Activated T-cell treated with anti-CD3 and anti-CD28 coated beads, Interleukin-2, amount 50 U/mL, for 24 hours (primary cell): ENCODE measurements around the gene IL4R.
A peak's percentile ranks its signal among the peaks of the same experiment; 100 is the strongest.

Experiments used
- DNase-seq: peaks from one replicate; pipeline ENCODE4 v3.0.0-alpha.2; 2020
- H3K27ac Mint-ChIP-seq: 2 replicates; pipeline ENCODE4 v1.8.0; 2020; ENCODE audit warnings: mild to moderate bottlenecking, mixed read lengths
- H3K27me3 Mint-ChIP-seq: 2 replicates; pipeline ENCODE4 v1.8.0; 2020; ENCODE audit warnings: mixed read lengths
- H3K36me3 Mint-ChIP-seq: 2 replicates; pipeline ENCODE4 v1.8.0; 2020; ENCODE audit warnings: low read depth, mixed read lengths
- H3K4me1 Mint-ChIP-seq: 2 replicates; pipeline ENCODE4 v1.8.0; 2020; ENCODE audit warnings: low read depth, mixed read lengths
- H3K4me3 Mint-ChIP-seq: 2 replicates; pipeline ENCODE4 v1.8.0; 2020; ENCODE audit warnings: mild to moderate bottlenecking, moderate library complexity, mixed read lengths
- H3K9me3 Mint-ChIP-seq: 2 replicates; pipeline ENCODE4 v1.8.0; 2020; ENCODE audit warnings: mixed read lengths

The IL4R gene

DNA sequence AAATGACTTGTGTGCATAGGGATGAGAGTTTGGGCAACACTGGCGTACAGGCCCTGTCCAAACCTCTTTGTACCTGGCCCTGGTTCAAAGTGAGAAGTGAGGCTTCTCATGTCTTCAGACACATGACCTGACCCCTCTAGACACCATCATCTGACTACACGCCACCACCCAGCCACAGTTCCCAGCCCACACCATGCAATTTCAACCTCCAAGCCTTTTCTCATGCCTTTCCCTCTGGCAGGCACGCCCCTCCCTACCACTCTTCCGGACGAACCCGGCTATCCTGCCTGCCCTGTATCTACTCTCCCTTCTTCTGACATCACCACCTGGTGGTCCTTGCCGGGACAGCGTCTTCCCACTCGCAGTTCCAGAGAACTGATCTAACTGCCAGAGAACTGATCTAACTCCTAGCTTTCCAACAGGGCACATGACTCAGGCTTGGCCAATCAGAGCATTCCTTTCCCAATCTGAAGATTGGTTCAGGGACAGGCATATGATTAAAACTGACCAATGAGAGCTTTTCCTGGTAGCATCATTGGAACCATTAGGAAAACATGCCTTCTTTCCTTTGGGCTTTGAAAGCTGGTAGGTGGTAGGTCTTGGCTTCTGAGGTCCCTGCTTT is 61.1 kb downstream of the IL4R start:
- DNase-seq: peak; percentile 70
- Mint-ChIP-seq H3K27ac (no peak overlapping the region), H3K4me1 (peaks cover 48% of the 10 kb centered on the region), H3K9me3 (peaks cover 12% of the 10 kb centered on the region), H3K36me3 (peaks cover 10% of the 10 kb centered on the region), H3K4me3 (no peak overlapping the region), H3K27me3 (no peaks in the 10 kb centered on the region)

DNA sequence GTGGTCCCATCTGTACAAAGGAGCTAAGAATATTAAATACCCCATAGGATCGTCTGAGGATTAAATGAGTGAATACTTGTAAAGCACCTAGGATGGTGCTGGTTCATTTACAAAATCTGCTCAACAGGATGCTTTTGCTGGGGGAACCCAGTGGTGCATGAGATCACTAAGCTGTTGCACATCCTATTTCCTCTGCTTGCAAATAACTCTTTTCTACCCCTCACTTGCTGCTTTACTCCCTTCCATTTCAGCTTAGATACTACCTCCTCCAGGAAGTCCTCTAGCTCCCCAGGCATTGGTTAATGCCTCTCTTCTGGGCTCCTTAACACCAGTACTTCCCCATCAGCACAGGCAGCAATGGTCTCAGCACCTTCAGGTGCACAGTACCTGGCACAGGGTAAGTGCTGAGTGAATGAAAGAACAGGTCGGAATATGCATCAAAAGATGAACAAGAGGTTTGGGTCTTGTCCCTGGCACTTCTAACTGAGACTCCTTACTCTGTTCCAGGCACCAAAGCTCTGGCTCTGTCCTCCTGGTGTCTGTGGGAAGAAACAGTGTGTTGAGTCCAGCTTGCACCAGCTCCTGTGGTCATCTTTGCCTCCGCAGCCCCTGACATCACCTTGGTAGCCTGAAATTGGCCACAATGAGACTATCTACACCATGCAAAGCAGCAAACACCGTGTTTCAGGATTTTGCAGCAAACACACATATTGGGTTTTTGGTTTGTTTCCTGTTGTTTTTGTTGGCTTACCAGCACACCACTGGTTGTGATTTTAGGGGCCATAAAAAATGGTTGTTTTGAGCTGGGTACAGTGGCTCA is 64.1 kb downstream of the IL4R start:
- Mint-ChIP-seq H3K9me3 (no peaks in the 10 kb centered on the region), H3K4me3 (peak overlapping the region; percentile 18), H3K4me1 (peaks cover 46% of the 10 kb centered on the region), H3K27ac (peak overlapping the region; percentile 76), H3K36me3 (no peaks in the 10 kb centered on the region), H3K27me3 (no peaks in the 10 kb centered on the region)
- peak; percentile 31 for DNase-seq

DNA sequence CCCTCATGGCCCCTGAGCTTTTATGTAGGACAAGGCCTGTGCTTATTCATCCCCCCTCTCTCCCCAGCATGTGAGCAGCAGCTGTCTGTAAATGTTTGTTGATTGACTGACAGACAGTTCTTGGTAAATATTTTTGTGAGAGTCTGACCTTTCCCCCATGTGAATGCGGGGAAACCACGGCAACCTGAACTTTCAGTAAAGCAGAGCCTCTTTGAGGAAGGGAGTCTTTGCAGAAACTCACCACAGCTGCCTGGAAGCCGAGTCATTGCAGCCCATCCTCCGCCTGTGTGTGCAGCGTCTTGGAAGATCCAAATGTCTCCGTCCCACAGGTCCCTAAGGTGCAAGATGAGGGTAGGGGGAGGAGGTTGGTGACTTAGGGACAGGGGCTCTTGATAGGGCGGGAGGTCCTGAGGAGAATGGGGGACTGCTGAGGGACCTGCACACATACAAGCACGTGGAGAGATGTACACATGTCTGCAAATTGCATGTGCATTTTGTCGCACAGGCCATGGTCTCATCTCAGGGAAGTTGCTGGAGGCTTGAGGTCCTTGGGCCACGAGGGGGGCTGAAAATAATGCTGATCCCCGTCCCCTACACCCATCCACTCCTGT is 65.2 kb downstream of the IL4R start:
- H3K36me3 Mint-ChIP-seq: no peaks in the 10 kb centered on the region
- no peaks in the 10 kb centered on the region for H3K27me3 Mint-ChIP-seq
- peaks cover 46% of the 10 kb centered on the region for H3K4me1 Mint-ChIP-seq
- H3K27ac Mint-ChIP-seq: peak overlapping the region; percentile 42
- no peak overlapping the region for H3K4me3 Mint-ChIP-seq
- peak; percentile 53 for DNase-seq
- peaks cover under 1% of the 10 kb centered on the region for H3K9me3 Mint-ChIP-seq

DNA sequence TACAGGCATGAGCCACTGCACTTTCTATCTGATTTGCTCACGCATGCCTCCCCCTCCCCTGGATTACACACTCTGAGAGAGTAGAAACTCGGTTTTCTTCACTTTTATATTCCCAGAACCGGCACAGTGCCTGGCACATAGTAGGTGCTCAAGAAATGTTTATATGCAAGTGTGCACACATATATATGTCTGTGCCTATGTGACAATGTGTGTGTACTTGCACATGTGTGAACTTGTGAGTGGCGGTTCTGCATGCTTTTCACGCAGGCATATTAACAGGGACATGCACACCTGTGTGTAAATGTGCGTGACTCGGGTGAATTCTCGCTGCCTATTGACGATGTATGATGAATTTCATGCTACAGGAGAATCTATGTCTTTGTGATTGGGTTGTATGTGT is 66.1 kb downstream of the IL4R start:
- Mint-ChIP-seq H3K4me3 (no peak overlapping the region), H3K4me1 (peaks cover 51% of the 10 kb centered on the region), H3K9me3 (peaks cover 6% of the 10 kb centered on the region), H3K27me3 (no peaks in the 10 kb centered on the region), H3K36me3 (no peaks in the 10 kb centered on the region), H3K27ac (peak overlapping the region; percentile 48)
- peak; percentile 22 for DNase-seq

DNA sequence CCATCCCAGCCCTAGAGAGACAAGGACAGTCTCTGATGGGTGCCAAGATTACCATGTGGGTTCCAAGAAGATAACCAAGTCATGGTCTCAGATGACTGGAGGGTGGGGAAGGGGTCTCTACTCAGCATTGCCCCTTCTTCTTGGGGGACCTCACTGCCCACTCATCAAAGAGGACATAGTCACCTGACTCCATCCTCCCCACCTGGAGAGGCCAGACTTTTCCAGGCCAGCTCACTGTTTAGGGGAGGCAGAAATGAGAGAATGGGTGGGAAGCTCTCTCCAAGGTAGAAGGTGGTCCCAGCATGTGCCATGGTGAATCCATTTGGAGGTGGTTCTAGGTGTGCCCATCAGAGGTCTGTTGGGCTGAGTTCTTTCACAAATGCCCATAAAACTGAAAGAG is 67.5 kb downstream of the IL4R start:
- Mint-ChIP-seq H3K9me3 (peaks cover 6% of the 10 kb centered on the region), H3K36me3 (no peaks in the 10 kb centered on the region), H3K4me3 (no peak overlapping the region), H3K27ac (no peak overlapping the region), H3K4me1 (peaks cover 48% of the 10 kb centered on the region), H3K27me3 (no peaks in the 10 kb centered on the region)
- peak; percentile 9 for DNase-seq

DNA sequence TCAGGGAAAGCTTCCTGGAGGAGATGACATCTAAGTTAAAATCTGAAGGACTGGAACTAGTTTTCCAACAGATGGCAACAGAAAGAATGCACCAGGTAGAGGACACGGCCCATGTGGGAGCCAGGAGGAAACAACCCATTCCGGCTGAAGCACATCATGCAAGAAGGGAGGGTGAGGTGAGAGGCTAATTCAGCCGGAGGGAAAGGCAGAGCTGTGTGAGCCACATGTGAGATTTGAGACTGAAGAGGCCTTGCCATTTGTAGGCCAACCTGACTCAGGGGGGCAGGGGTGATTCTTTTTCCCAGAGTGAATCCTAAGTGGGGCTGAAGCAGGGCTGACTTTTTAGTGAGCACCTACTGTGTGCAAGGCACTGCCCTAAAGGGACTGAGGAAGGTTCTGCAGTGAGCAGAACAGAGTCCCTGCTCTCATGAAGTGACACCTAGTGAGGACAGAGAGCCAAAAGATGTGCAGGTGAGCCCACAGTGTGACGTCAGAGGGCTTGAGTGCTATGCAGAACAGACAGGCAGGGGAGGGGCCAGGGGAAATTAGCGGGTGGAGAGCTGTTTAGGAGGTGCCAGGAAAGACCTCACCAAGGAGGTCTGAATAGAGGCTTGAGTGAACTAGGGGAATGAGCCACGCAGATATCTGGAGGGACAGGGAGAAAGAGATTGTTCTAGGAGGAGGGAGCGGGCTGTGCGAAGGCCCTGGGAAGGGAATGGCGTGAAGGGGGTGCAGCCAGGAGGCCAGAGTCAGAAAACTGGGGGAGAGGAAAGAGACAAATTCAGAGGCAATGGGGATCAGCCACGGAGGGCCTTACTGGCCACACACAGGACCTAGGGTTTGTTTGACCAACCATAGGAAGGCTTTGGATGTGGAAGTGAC is 68.4 kb downstream of the IL4R start:
- H3K4me1 Mint-ChIP-seq: peaks cover 43% of the 10 kb centered on the region
- H3K4me3 Mint-ChIP-seq: no peak overlapping the region
- DNase-seq: peak; percentile 26
- no peaks in the 10 kb centered on the region for H3K27me3 Mint-ChIP-seq
- peaks cover 6% of the 10 kb centered on the region for H3K9me3 Mint-ChIP-seq
- H3K27ac Mint-ChIP-seq: no peak overlapping the region
- H3K36me3 Mint-ChIP-seq: no peaks in the 10 kb centered on the region

DNA sequence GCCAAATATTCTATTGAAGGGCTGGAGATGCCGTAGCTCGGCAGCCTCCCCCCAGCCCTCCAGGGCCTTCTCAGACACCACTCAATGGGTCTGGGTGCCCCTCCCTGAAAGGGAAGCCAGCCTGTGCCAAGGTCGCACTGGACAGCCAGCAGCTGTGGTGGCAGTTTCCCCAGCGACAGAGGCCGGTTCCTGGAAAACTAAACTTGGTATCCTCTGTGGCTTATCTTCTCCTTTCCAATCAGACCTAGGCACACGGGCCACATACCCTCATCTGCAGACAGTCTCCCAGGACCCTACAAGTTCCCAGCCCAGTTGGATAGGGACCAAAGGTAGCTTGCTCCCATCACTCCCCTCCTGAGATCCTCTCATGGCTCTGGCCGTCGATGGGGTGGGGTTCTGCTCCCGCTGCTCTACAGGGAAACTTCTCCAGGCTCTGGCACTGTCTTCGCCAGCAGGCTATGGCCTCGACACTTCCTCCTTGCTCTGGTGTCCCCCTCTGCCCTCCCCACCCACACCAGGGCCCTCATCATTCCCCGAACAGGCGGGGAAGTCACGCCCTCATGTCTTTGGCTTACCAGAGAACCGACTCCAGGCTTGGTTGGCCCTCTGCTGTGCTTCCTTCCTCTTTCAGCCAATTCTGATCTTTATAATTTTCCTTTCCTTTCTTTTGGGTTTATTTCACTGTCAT is 69.9 kb downstream of the IL4R start:
- H3K27ac Mint-ChIP-seq: no peak overlapping the region
- H3K36me3 Mint-ChIP-seq: no peaks in the 10 kb centered on the region
- H3K4me3 Mint-ChIP-seq: no peak overlapping the region
- peak; percentile 25 for DNase-seq
- peaks cover 39% of the 10 kb centered on the region for H3K4me1 Mint-ChIP-seq
- H3K9me3 Mint-ChIP-seq: peaks cover 6% of the 10 kb centered on the region
- no peaks in the 10 kb centered on the region for H3K27me3 Mint-ChIP-seq

DNA sequence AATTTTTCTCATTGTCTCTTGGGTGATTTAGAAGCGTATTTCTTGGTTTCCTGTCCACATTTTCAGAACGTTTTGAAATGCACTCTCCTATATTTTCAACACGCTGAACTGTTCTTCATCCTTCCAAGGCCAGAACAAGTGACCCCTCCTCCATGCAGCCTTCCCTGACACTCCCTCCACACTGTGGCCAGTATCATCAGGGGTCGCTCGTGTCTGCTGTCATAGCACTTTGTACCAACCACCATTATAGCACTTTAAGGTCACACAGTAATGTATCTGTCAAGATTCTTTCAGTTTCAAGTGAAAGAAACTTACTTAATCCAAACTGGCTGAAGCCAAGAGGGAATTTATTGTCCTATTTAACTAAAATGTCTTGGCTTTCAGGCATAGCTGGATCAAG is 70.7 kb downstream of the IL4R start:
- DNase-seq: no peak
- Mint-ChIP-seq H3K36me3 (no peaks in the 10 kb centered on the region), H3K4me3 (no peak overlapping the region), H3K9me3 (peaks cover 9% of the 10 kb centered on the region), H3K27ac (peak overlapping the region; percentile 15), H3K4me1 (peaks cover 34% of the 10 kb centered on the region), H3K27me3 (no peaks in the 10 kb centered on the region)

DNA sequence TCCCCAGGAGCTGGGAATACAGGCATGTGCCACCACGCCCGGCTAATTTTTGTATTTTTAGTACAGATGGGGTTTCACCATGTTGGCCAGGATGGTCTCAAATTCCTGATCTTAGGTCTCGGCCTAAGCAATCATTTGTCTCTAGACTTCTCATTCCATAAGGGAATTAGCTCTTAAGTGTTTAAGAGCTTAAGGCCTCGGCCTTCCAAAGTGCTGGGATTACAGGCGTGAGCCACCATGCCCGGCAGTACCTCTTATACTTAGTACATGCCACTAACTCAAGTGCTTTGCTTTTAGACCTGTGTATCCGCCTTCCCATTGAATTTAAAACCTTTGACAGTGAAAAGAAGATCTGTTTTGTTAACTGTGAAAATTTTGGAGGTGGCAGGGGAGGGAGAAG is 71.6 kb downstream of the IL4R start:
- H3K36me3 Mint-ChIP-seq: no peaks in the 10 kb centered on the region

DNA sequence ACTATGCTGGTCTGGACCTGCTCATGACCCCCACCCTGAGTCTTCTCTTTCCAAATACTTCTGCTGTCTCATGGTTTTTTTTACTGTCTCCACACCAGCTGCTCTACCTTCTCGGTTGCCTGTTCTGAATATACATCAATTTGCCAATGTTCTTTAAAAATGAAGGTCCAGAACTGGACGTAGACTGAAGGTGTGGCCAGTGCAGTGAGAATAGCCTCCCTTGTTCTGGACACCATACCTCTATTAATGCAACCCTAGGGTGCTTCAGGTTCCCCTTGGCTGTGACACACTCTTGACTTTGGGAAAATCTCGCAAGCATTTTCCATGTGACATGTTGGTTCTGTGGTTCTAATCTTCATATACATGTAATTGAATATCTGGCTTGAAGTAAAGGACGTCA is 72.9 kb downstream of the IL4R start:
- peaks cover 11% of the 10 kb centered on the region for H3K9me3 Mint-ChIP-seq

More for the DNA sequence above, 71.6 kb downstream of the IL4R start:
- Mint-ChIP-seq H3K4me1 (peaks cover 30% of the 10 kb centered on the region), H3K4me3 (no peak overlapping the region), H3K9me3 (peaks cover 11% of the 10 kb centered on the region), H3K27me3 (no peaks in the 10 kb centered on the region), H3K27ac (no peak overlapping the region)
- DNase-seq: no peak

DNA sequence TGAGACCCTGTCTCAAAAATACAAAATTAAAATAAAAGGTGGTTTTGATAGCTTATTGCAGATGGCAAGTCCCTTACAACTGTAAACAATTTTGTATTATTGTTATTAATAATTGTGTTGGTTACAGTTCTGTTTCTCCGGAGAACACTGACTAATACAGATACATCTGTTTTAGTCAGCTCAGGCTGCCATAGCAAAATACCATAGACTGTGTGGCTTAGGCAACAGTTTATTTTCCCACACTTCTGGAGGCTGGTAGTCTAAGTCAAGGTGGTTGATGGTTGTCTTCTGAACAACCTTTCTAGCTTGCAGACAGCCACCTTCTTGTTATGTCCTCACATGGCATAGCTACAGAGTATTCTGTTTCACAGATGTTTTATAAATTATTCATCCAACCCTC is 74.0 kb downstream of the IL4R start:
- Mint-ChIP-seq H3K27ac (peak overlapping the region; percentile 51), H3K4me3 (no peak overlapping the region), H3K9me3 (peaks cover 15% of the 10 kb centered on the region), H3K4me1 (peaks cover 21% of the 10 kb centered on the region), H3K36me3 (peaks cover 3% of the 10 kb centered on the region), H3K27me3 (no peaks in the 10 kb centered on the region)
- no peak for DNase-seq

More for the DNA sequence above, 72.9 kb downstream of the IL4R start:
- Mint-ChIP-seq H3K27ac (no peak overlapping the region), H3K36me3 (no peaks in the 10 kb centered on the region), H3K4me1 (peaks cover 26% of the 10 kb centered on the region), H3K27me3 (no peaks in the 10 kb centered on the region), H3K4me3 (no peak overlapping the region)
- no peak for DNase-seq

DNA sequence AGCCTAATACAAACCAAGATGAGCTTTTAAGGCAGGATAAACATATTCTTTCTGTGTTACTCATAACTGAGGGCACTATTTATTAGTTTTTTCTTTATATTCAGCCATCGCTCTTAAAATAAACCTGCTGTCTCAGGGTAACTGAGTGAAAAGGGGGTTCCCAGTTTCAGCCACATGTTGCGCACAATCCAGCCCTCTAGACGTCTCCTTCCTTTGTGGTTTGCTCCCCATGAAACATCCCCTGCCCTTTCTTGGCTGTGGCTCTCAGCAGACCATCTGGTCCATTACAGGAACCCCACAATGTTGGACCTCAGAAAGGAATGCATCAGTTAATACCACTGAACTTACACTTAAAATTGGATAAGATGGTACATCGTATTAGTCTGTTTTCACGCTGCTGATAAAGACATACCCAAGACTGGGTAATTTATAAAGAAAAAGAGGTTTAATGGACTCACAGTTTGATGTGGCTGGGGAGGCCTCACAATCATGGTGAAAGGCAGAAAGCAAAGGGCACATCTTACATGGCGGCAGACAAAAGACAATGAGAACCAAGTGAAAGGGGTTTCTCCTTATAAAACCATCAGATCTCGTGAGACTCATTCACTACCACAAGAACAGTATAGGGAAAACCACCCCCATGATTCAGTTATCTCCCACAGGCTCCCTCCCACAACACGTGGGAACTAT is 75.6 kb downstream of the IL4R start:
- Mint-ChIP-seq H3K27me3 (no peaks in the 10 kb centered on the region), H3K36me3 (peaks cover 3% of the 10 kb centered on the region)

DNA sequence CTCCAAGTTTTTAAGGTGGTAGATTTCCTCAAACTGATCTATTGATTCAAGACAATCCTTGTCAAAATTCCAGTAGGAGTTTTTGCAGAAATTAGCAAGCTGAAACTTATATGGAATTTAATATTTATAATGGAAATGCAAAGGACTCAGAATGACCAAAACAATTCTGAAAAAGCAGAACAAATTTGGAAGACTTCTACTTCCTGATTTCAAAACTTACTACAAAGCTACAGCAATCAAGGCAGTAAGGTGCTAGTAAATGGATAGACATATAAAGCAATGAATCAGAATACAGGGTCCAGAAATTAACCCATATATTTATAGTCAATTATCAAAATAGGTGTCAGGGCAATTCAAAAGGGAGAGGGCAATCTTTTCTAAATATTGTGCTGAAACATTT is 76.4 kb downstream of the IL4R start:
- H3K27ac Mint-ChIP-seq: no peak overlapping the region
- H3K9me3 Mint-ChIP-seq: peaks cover 22% of the 10 kb centered on the region
- no peaks in the 10 kb centered on the region for H3K27me3 Mint-ChIP-seq
- DNase-seq: no peak
- H3K4me1 Mint-ChIP-seq: peaks cover 26% of the 10 kb centered on the region
- peaks cover 3% of the 10 kb centered on the region for H3K36me3 Mint-ChIP-seq
- H3K4me3 Mint-ChIP-seq: no peak overlapping the region

More for the DNA sequence above, 75.6 kb downstream of the IL4R start:
- DNase-seq: no peak
- H3K9me3 Mint-ChIP-seq: peaks cover 17% of the 10 kb centered on the region
- no peak overlapping the region for H3K4me3 Mint-ChIP-seq
- no peak overlapping the region for H3K27ac Mint-ChIP-seq
- peaks cover 26% of the 10 kb centered on the region for H3K4me1 Mint-ChIP-seq
